NCI-H460 (cell line): ENCODE data around the gene DRD2. TPM values are rescaled to one million over a fixed set of nuclear protein-coding genes. Genes with fewer than 3 reads are reported as not detected.
"Not testable (repeated sequence)": the region's sequence is repeated elsewhere in the genome, so short reads cannot be mapped to it uniquely, and the experiment has no call there.

Experiments
- DNase-seq: peaks from one replicate; pipeline ENCODE4 v3.0.0-alpha.2; 2016; ENCODE audit warnings: low read depth; ENCODE audit errors: extremely low read depth
- polyA plus RNA-seq: library from polyadenylated mRNA; depleted of rRNA; stranded (reverse); fragments of >200 nt; gene quantifications from 2 replicates; pipeline ENCODE4 v1.2.3, GENCODE V29; 2014; cell fraction: nucleus; rRNA removed
- total RNA-seq: library from RNA; depleted of rRNA; stranded (reverse); fragments of >200 nt; shearing (Covaris generic); gene quantifications from 2 replicates; pipeline ENCODE4 v1.2.3, GENCODE V29; 2014; rRNA removed

DRD2 gene
- not detected in 2 replicates for total RNA-seq
- not detected in 2 replicates for polyA plus RNA-seq

GRCh38 chr11:113475160-113475761 is at the start of gene DRD2:
Gene DRD2, minus strand, starts transcription at chr11:113475398. Its CDS starts 50,747 bp downstream, at chr11:113424651.
- DNase-seq = no peak

DNA sequence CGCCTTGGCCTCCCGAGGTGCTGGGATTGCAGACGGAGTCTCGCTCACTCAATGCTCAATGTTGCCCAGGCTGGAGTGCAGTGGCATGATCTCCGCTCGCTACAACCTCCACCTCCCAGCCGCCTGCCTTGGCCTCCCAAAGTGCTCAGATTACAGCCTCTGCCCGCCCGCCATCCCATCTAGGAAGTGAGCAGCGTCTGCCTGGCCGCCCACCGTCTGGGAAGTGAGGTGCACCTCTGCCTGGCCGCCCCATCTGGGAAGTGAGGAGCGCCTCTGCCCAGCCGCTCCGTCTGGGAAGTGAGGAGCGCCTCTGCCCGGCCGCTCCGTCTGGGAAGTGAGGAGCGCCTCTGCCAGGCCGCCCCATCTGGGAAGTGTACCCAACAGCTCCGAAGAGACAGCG is 48.7 kb upstream of the DRD2 start:
- not testable (repeated sequence) for DNase-seq

GRCh38 chr11:113521737-113522517 is 46.7 kb upstream of the DRD2 start:
- DNase-seq = no peak

GRCh38 chr11:113519989-113520613 is 44.9 kb upstream of the DRD2 start:
- no peak for DNase-seq

DNA sequence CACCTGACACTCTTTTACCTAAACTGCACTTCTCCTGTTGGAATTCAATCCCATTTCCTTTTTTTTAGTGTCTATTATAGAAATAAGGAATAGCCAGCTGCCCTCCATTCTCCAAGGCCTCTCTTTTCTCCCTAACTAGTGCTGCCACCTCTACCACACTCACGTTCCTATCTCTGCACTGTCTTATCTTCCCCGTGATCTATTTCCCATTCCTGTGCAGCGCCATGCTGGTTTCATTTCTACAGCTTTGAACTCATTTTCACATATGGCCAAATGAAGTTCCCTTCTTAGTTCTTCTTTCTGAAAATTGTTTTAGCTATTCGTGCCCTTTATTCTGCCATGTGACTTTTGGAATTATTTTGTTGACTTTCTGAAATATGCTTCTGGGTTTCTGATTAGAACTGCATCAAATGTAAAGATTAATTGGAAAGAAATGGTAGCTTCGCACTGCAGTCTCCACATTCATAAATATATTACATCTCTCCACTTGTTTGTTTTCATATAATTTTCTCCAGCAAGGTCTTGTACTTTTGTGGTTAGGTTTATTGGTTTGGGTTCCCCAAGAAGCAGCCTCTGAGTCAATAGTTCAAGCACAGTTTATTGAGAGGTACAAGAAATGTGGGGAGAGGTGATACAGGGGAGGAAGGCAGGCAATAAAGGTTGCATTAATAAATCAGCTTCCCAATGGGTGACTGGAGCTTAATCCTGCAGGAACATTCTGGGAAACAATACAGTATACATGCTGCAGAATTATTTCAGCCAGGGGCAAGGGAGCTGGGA is 43.7 kb upstream of the DRD2 start:
- no peak for DNase-seq

DNA sequence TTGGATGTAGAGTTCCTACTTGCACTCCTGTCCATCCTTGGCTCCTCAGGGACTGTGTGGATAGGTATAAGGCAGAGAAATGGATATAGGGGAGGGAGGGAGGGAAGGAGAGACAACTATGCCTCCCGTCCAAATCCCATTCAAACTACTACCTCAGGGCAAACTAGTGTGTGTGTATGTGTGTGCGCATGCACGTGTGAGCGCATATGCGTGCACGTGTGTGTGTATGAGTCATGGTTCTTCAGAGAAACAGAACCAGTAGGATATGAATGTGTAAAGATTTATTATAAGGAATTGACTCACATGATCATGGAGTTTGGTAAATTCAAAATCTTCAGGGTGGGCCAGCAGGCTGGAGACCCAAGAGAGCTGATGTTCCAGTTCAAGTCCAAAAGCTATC is 42.2 kb upstream of the DRD2 start:
- no peak for DNase-seq

DNA sequence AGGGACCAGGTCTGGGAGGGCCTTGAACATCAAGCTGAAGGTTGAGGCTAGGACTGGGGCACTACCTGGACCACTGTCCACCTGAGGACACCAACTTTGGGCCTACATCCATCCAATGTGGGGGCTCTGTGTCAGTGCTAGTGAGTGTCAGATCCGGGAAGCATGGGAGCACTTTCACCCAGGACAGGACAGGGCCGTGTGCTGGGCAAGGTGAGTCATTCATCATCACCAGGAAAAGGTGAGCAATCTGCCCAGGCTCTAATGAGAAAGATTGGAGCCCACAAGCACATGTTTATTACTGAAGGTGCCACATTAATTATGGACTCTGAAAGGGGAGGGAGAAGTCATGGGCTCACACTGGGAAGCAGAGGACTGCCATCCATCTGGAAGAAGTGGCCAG is 39.7 kb upstream of the DRD2 start:
- DNase-seq = no peak

GRCh38 chr11:113507341-113507740 is 32.1 kb upstream of the DRD2 start:
- DNase-seq = no peak

GRCh38 chr11:113506893-113507292 is 31.7 kb upstream of the DRD2 start:
- DNase-seq = no peak

GRCh38 chr11:113506461-113506860 is 31.3 kb upstream of the DRD2 start:
- DNase-seq = no peak

DNA sequence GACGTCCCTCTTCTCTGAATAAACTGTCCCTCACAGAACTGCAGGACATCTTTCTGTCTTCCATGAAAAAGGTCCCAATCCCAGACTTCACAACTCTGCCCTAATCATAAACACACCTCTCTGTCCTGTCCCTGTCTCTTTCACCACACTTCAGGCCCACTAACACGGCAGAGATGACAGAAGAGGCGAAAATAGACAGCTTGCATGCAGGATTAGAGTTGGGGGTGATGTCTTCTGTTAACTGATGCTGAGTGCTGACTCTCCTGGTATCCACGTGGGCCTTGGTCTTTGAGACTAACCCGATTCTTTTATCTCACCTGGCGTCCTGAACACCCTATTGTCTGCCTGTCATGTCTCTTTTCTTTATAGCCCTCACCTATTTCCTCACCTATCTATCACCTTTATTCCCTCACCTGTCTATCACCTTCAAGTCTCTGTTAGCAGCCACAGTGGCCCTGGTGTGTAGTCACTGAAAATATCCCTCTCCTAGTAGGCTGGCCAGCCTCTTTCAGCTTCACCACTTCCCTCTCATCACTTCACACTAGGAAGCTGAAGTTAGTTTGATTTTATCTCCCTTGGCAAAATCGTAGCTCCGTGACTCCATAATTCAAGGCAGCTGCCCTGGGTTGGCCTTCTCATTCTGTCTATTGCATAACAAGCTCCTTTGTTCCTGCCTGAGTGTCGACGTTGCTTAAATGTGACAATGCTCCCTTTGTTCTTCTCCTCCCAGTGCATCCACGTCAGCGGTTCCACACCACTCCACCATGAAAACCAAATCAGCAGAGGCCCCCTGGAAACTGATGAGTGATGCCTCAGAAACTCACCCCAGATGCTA is 30.6 kb upstream of the DRD2 start:
- peak; percentile 1 for DNase-seq

DNA sequence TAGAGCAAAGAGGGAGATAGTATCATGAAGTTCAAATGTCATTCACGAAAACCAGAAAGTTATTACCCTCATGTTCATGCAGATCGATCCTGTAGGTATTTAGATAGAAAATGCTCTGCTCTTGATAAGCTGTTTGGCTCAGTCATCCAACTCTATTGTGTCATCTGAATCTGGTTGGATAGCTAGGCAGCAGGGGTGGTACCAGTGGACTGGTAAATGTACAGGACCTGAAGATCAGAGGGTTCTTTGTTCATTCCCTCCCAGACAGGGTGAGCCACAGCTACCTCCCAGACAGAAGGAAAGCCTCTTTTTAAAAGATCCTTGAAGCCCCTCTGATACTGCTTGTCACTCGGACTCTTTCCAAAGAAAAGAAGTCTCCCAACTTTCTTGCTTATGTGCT is 29.8 kb upstream of the DRD2 start:
- DNase-seq = no peak

- DNase-seq = no peak
Measured at GRCh38 chr11:113504586-113504985, 29.4 kb upstream of the DRD2 start.

- no peak for DNase-seq
Measured at GRCh38 chr11:113504071-113504470, 28.9 kb upstream of the DRD2 start.

DNA sequence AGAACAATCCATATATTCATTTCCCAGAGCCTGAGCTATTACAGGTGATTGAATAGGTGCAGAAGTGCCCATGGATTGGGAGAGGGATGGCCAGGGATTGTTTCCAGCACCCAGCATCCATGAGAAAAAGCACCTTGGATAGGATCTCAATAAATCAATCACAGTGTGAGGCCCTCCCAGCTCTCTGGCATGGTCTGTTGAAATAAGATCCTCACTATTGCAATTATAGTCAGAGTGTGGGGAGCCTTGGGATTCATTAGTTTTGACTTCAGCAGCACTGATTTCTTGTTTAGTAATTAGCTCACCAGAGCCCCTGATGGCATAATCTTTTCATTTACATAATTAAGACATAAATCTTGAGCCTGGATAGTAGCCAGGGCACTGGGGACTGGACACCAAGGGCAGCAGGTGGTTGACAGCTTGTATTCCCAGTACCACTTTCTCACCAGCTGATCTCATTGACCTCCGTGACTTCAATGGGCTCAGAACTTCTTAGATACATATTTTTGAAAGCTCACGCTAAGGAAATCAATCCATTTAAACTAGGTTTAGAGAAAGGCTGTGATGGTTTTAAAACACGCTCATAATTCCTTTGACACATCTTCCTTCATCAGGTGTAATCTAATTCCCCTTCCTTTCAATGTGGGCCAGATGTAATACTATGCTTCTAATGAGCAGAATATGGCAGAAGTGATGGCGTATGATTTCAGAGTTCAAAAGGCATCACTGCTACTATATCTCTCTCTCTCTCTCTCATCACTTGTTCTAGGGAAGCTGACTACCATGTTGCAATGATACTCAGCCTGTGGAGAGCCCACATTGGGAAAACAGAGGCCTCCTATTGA is 22.1 kb upstream of the DRD2 start:
- DNase-seq = no peak

DNA sequence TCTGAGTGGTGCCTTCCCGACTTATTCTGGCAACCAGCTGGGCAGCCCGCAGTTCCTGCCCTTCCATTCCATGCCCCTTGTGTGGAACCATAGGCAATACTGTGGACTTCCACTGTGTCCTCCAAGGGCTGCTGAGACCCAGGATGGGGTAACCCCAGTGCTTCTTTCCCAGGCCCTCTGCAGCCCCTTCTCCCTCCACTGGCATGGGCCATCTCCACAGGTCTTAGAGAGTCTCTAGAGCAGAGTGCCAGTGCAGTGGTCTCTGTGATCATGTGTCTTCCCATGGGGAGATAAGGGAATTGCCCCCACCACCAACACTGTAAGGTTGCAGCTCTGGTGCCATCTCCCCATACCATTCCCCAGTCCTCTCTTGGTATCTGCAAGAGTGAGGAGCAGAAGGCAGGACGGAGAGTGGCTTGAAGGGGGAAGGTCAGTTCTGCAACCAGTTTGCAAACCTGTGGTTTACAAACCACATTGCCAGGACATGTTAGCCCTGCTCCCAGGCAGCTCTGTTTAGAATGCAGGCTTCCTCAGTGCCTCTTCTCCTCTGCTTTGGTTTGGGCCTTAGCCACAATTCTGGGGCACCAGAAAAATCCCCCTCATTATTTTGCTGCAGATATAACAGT is 20.9 kb upstream of the DRD2 start:
- DNase-seq = no peak

- no peak for DNase-seq
Measured at GRCh38 chr11:113494021-113494420, 18.8 kb upstream of the DRD2 start.

GRCh38 chr11:113493206-113493605 is 18.0 kb upstream of the DRD2 start:
- DNase-seq = no peak

DNA sequence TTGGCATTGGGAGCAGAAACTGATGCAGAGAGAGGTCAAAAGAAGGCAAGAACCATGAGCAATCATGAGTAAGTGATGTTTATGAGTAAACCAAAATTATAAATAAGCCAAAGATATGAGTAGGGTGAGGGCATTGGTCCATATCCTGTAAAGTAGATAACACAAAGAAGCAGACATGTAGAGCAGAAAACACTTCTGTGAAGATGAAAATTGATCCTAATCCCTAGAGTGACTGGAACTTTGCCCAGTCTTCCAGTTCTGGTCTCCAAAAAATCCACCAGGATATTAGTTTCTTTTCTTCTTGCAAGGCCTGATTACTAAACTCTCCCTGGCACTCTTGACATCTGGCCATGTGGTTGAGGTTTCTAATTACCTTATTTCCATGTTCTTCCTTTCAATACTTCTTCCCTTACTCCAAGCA is 13.7 kb upstream of the DRD2 start:
- no peak for DNase-seq
